ENCODE results near the gene HENMT1. TPM values are rescaled to one million over a fixed set of nuclear protein-coding genes. Genes with fewer than 3 reads are reported as not detected.
A peak's percentile ranks its signal among the peaks of the same experiment; 100 is the strongest.
"Not testable (repeated sequence)": the region's sequence is repeated elsewhere in the genome, so short reads cannot be mapped to it uniquely, and the experiment has no call there.

The HENMT1 gene
- total RNA-seq, 1 experiment from 2014 or later: not detected

DNA sequence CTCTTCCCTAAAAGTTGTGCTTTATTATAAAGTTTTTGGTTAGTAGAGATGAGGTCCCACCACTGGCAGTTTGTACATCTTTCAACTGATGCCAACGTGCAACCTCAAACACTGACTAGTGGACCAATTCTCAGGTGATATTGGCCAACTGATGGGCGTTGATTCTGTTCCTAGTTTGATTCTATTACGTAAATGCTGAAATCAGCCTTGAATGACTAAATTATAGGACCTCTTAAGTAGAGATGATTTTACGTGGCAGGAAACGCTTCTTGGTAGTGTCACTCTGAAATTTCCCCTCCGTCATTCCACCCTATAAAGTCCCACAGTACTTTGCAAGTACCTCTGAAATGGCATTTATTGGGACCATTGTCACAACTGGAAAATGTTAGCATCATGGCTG, 43.0 kb upstream of the HENMT1 start:
- Histone ChIP-seq H3K4me3 (replicated peaks in 1 of 2; ENCODE audit: low read depth in 1 of 2, low read length in 2 of 2) (no peak overlapping the region), H4K20me1 (ENCODE audit: insufficient read depth) (peaks cover 5% of the 10 kb centered on the region; the same call in 1 of the 2 replicates), H3K27me3 (ENCODE audit: insufficient read depth, low read length) (no peaks in the 10 kb centered on the region), H3K9me2 (ENCODE audit: insufficient read depth) (no peaks in the 10 kb centered on the region), H3K9me3 (ENCODE audit: control insufficient read depth in 1 of 2, insufficient read depth in 1 of 2, low read depth in 1 of 2, low read length in 2 of 2) (no peaks in the 10 kb centered on the region), H3K4me1 (ENCODE audit: control insufficient read depth in 1 of 2, insufficient read depth in 2 of 2, low read length in 2 of 2) (peaks cover 5 to 12% of the 10 kb centered on the region in 2 experiments), H3K4me2 (ENCODE audit: low read length) (peak overlapping the region; percentile 39), H3K9ac (ENCODE audit: low read length) (no peak overlapping the region), H3K27ac (ENCODE audit: low read depth, low read length) (no peak overlapping the region), H3K36me3 (ENCODE audit: control insufficient read depth in 1 of 2, insufficient read depth in 2 of 2, low read length in 2 of 2) (peaks cover 16 to 22% of the 10 kb centered on the region in 2 experiments), H3K79me2 (ENCODE audit: insufficient read depth, low read length) (no peaks in the 10 kb centered on the region), H2AFZ (ENCODE audit: low read depth, low read length, poor library complexity, severe bottlenecking) (no peak overlapping the region)
- CTCF ChIA-PET: interaction anchor here (2.8 kb wide), 1 partner anchor 12 kb away, joined by 6 read pairs; the partner anchor contains the start of gene PRPF38B
- RAD21 ChIA-PET (ENCODE audit: low non-redundant PET in 1 of 2, low total read pairs in 2 of 2, uncharacterized antibody in 2 of 2, unreplicated experiment in 2 of 2): no interaction called here
- BruUV-seq (replicated peaks): no TSS peak
- ATAC-seq (no peak), DNase-seq (ENCODE audit: low read depth, low spot score) (no peak)
- TF ChIP-seq SP1 (IDR thresholded peaks at IDR 0.05; ENCODE audit: low read depth) (no peak), CBX3 (IDR thresholded peaks at IDR 0.05; ENCODE audit: low read depth) (no peak), ZFX (IDR thresholded peaks at IDR 0.05) (no peak), EGR1 (IDR thresholded peaks at IDR 0.05; ENCODE audit: low read depth) (no peak), SRF (IDR thresholded peaks at IDR 0.05; ENCODE audit: low read depth) (no peak), JUND (IDR thresholded peaks at IDR 0.05) (no peak), POLR2AphosphoS5 (IDR thresholded peaks at IDR 0.05; ENCODE audit: low read depth, low read length) (no peak), FOSL1 (IDR thresholded peaks at IDR 0.05; ENCODE audit: low read depth) (no peak)
- TF ChIP-seq, protein P1, sequence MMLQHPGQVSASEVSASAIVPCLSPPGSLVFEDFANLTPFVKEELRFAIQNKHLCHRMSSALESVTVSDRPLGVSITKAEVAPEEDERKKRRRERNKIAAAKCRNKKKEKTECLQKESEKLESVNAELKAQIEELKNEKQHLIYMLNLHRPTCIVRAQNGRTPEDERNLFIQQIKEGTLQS (IDR thresholded peaks at IDR 0.05): no peak
- TF ChIP-seq, protein P2, sequence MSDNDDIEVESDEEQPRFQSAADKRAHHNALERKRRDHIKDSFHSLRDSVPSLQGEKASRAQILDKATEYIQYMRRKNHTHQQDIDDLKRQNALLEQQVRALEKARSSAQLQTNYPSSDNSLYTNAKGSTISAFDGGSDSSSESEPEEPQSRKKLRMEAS (IDR thresholded peaks at IDR 0.05): no peak
- TF ChIP-seq, protein P3, sequence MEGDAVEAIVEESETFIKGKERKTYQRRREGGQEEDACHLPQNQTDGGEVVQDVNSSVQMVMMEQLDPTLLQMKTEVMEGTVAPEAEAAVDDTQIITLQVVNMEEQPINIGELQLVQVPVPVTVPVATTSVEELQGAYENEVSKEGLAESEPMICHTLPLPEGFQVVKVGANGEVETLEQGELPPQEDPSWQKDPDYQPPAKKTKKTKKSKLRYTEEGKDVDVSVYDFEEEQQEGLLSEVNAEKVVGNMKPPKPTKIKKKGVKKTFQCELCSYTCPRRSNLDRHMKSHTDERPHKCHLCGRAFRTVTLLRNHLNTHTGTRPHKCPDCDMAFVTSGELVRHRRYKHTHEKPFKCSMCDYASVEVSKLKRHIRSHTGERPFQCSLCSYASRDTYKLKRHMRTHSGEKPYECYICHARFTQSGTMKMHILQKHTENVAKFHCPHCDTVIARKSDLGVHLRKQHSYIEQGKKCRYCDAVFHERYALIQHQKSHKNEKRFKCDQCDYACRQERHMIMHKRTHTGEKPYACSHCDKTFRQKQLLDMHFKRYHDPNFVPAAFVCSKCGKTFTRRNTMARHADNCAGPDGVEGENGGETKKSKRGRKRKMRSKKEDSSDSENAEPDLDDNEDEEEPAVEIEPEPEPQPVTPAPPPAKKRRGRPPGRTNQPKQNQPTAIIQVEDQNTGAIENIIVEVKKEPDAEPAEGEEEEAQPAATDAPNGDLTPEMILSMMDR (IDR thresholded peaks at IDR 0.05 in 2 of 3, conservative IDR thresholded peaks at IDR 0.05 in 1 of 3; ENCODE audit: borderline replicate concordance in 1 of 3, insufficient read depth in 1 of 3, low read depth in 2 of 3, low read length in 2 of 3): no peak
- TF ChIP-seq, protein P4, sequence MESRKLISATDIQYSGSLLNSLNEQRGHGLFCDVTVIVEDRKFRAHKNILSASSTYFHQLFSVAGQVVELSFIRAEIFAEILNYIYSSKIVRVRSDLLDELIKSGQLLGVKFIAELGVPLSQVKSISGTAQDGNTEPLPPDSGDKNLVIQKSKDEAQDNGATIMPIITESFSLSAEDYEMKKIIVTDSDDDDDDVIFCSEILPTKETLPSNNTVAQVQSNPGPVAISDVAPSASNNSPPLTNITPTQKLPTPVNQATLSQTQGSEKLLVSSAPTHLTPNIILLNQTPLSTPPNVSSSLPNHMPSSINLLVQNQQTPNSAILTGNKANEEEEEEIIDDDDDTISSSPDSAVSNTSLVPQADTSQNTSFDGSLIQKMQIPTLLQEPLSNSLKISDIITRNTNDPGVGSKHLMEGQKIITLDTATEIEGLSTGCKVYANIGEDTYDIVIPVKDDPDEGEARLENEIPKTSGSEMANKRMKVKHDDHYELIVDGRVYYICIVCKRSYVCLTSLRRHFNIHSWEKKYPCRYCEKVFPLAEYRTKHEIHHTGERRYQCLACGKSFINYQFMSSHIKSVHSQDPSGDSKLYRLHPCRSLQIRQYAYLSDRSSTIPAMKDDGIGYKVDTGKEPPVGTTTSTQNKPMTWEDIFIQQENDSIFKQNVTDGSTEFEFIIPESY (IDR thresholded peaks at IDR 0.05; ENCODE audit: extremely low read depth, insufficient replicate concordance, low read length): no peak
- POLR2A ChIA-PET: no interaction called here
- intact Hi-C loops (cut with micrococcal nuclease): no loop called here

DNA sequence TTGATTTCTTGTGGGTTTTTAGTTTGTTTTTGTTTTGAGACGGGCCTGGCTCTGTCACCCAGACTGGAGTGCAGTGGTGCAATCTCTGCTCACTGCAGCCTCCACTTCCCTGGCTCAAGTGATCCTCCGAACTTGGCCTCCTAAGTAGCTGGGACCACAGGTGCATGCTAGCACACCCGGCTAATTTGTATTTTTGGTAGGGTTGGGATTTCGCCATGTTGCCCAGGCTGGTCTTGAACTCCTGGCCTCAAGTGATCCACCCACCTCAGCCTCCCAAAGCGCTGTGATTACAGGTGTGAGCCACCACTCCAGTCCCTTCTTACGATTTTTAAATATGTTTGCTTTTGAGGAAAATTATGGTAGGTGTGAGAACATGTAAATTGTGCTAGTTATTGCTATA, 41.2 kb upstream of the HENMT1 start:
- POLR2A ChIA-PET; H2AFZ ChIP-seq (ENCODE audit: low read depth, low read length, poor library complexity, severe bottlenecking); BruUV-seq (replicated peaks); H3K9me2 ChIP-seq (ENCODE audit: insufficient read depth); RAD21 ChIA-PET (ENCODE audit: low non-redundant PET in 1 of 2, low total read pairs in 2 of 2, uncharacterized antibody in 2 of 2, unreplicated experiment in 2 of 2); intact Hi-C loops (cut with micrococcal nuclease); CTCF ChIA-PET; H3K27ac ChIP-seq (ENCODE audit: low read depth, low read length); H3K4me3 ChIP-seq (replicated peaks in 1 of 2; ENCODE audit: low read depth in 1 of 2, low read length in 2 of 2); H3K9me3 ChIP-seq (ENCODE audit: control insufficient read depth in 1 of 2, insufficient read depth in 1 of 2, low read depth in 1 of 2, low read length in 2 of 2); DNase-seq (ENCODE audit: low read depth, low spot score); H3K9ac ChIP-seq (ENCODE audit: low read length); H3K4me2 ChIP-seq (ENCODE audit: low read length); H3K27me3 ChIP-seq (ENCODE audit: insufficient read depth, low read length): not testable (repeated sequence)
- peaks cover 34 to 35% of the 10 kb centered on the region in 2 experiments for H3K36me3 ChIP-seq (ENCODE audit: control insufficient read depth in 1 of 2, insufficient read depth in 2 of 2, low read length in 2 of 2)
- 0 out of 2 replicates have a peak, but pooled peaks have one; percentile 19 for ATAC-seq
- peaks cover 12% of the 10 kb centered on the region; the same call in 1 of the 2 replicates for H4K20me1 ChIP-seq (ENCODE audit: insufficient read depth)
- H3K4me1 ChIP-seq (ENCODE audit: control insufficient read depth in 1 of 2, insufficient read depth in 2 of 2, low read length in 2 of 2): peaks cover 5 to 12% of the 10 kb centered on the region in 2 experiments
- peaks cover 16% of the 10 kb centered on the region for H3K79me2 ChIP-seq (ENCODE audit: insufficient read depth, low read length)
